ENCODE measurements around the gene NAB2.

The NAB2 gene

GRCh38 chr12:57127726-57128518 is 39.0 kb downstream of the NAB2 start, which contains the start of gene LRP1:
Gene LRP1, plus strand, starts transcription at chr12:57128483. Its CDS starts 482 bp downstream, at chr12:57128965.
- ATAC-seq = peak; percentile 70
- peak within 1 kb of the TSS; percentile 89 for H3K4me3 Mint-ChIP-seq
- H3K36me3 Mint-ChIP-seq = peaks cover 5% of the 10 kb centered on the region
- no peaks in the 10 kb centered on the region for H3K27me3 Mint-ChIP-seq
- H3K4me1 Mint-ChIP-seq = peaks cover 26% of the 10 kb centered on the region
- H3K27ac Mint-ChIP-seq = peak within 1 kb of the TSS; percentile 55
- peaks cover 6% of the 10 kb centered on the region for H3K9me3 Mint-ChIP-seq

DNA sequence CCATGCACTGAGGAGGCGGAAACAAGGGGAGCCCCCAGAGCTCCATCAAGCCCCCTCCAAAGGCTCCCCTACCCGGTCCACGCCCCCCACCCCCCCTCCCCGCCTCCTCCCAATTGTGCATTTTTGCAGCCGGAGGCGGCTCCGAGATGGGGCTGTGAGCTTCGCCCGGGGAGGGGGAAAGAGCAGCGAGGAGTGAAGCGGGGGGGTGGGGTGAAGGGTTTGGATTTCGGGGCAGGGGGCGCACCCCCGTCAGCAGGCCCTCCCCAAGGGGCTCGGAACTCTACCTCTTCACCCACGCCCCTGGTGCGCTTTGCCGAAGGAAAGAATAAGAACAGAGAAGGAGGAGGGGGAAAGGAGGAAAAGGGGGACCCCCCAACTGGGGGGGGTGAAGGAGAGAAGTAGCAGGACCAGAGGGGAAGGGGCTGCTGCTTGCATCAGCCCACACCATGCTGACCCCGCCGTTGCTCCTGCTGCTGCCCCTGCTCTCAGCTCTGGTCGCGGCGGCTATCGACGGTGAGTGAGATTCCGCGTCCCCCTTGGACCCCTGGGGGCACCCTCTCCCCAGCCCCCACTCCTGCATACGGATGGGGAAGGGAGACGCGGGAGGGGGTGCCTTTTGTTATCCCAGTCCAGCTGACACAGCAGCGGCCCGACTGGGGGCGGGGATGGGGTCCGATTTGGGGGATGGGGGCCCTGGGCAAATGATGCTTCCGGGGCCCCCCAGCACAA is 39.8 kb downstream of the NAB2 start:
- H3K27me3 Mint-ChIP-seq = no peaks in the 10 kb centered on the region
- peaks cover 26% of the 10 kb centered on the region for H3K4me1 Mint-ChIP-seq
- peak overlapping the region; percentile 55 for H3K27ac Mint-ChIP-seq
- H3K9me3 Mint-ChIP-seq = peaks cover 5% of the 10 kb centered on the region
- H3K36me3 Mint-ChIP-seq = peaks cover 3% of the 10 kb centered on the region
- no peak for ATAC-seq
- peak overlapping the region; percentile 89 for H3K4me3 Mint-ChIP-seq

DNA sequence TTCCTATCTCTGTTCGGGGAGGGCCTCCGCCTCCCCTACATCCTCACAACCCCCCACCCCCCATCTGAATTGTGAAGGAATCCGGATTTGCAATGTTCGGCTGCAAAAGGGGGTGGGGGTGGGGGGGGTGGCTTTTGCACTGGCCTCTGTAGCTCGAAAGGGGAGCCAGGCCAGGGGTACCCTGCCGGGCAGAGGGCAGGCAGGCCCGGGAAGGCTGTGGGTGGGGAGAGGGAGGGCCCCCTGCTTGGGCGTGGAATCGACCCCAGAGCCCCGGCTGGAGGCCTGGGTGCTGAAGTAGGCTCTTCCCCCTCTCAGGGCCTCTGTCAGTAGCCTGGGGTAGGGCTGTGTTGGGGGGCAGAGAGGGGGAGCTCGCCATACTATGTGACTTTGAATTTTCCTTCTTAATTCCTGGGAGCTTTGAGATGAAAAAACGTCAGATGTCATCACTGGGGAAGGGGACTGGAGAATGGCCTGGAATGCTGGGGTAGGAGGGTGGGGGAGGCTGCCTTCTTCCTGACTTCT is 40.5 kb downstream of the NAB2 start:
- Mint-ChIP-seq H3K36me3 (no peaks in the 10 kb centered on the region), H3K4me3 (no peak overlapping the region), H3K27ac (no peak overlapping the region), H3K27me3 (no peaks in the 10 kb centered on the region), H3K9me3 (no peaks in the 10 kb centered on the region), H3K4me1 (peaks cover 20% of the 10 kb centered on the region)
- ATAC-seq = no peak

DNA sequence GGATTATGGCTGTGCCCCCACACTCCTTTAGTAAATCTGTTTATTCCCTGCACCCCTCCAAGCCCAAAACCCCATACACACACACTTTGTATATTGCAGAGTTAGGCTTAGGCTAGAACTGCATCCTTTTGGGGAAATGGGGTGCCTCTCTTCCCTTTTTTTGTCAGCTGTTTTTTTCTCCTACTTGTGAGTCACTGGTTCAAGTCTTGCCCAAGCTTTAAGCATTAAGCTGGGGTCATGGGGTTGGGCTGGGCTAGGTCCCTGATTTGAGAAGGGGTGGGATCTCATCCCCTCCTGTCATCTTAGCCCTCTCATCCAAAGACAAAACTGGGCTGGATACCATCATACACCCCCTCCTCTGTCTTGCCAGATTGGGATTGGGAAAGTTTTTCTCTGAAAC is 41.0 kb downstream of the NAB2 start:
- Mint-ChIP-seq H3K27me3 (no peaks in the 10 kb centered on the region), H3K36me3 (no peaks in the 10 kb centered on the region), H3K27ac (no peak overlapping the region), H3K4me3 (no peak overlapping the region), H3K4me1 (peaks cover 18% of the 10 kb centered on the region), H3K9me3 (no peaks in the 10 kb centered on the region)
- no peak for ATAC-seq

GRCh38 chr12:57130941-57131340 is 42.0 kb downstream of the NAB2 start:
- no peaks in the 10 kb centered on the region for H3K27me3 Mint-ChIP-seq
- H3K27ac Mint-ChIP-seq = no peak overlapping the region
- no peaks in the 10 kb centered on the region for H3K36me3 Mint-ChIP-seq
- H3K9me3 Mint-ChIP-seq = no peaks in the 10 kb centered on the region
- ATAC-seq = peak; percentile 35
- peaks cover 18% of the 10 kb centered on the region for H3K4me1 Mint-ChIP-seq
- no peak overlapping the region for H3K4me3 Mint-ChIP-seq

DNA sequence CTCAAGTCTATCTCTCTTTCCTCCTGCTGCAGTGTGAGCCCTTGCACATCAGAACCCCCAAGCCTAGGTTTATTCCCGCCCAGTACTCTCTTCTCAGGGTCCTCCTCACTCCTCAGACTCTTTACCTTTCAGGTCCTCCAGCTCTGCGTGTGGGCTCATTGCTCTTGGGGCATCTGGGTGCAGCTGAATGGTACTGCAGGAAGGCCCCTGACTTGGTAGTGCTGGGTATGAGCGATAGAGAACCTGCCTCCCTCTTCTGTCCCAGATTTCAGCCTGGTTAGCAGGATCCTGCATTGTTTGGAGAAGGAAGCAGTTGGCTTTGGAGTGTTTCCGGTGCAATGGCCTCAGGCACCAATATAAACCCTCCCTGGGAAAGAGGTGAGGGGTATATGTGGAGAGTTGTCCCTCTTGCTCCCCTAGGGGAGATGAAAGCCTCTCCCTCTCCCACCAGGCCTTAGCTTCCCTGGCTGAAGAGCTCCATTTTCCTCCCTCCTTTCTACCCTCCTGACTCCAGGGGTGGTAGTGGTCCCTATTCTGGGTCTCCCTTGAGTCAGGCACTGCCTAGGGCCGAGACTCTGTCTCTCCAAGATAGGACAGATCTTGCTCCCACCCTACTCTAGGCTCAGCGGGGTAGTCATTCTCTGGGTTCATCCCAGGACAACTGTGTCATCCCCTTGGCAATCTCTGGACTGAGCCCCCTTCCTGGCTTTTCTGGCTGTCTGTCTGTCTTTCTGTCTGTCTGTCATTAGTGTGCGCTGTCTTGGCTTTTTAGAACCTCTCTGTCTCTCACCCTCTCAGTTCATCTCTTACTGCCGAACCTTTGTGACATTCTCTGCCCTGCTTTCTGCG is 43.2 kb downstream of the NAB2 start:
- Mint-ChIP-seq H3K4me1 (peaks cover 18% of the 10 kb centered on the region), H3K4me3 (no peak overlapping the region), H3K9me3 (no peaks in the 10 kb centered on the region), H3K27me3 (no peaks in the 10 kb centered on the region), H3K27ac (no peak overlapping the region), H3K36me3 (no peaks in the 10 kb centered on the region)
- ATAC-seq = no peak

GRCh38 chr12:57133013-57133569 is 44.2 kb downstream of the NAB2 start:
- no peaks in the 10 kb centered on the region for H3K9me3 Mint-ChIP-seq
- no peak for ATAC-seq
- no peaks in the 10 kb centered on the region for H3K36me3 Mint-ChIP-seq
- H3K4me3 Mint-ChIP-seq = no peak overlapping the region
- no peak overlapping the region for H3K27ac Mint-ChIP-seq
- no peaks in the 10 kb centered on the region for H3K27me3 Mint-ChIP-seq
- peaks cover 18% of the 10 kb centered on the region for H3K4me1 Mint-ChIP-seq

DNA sequence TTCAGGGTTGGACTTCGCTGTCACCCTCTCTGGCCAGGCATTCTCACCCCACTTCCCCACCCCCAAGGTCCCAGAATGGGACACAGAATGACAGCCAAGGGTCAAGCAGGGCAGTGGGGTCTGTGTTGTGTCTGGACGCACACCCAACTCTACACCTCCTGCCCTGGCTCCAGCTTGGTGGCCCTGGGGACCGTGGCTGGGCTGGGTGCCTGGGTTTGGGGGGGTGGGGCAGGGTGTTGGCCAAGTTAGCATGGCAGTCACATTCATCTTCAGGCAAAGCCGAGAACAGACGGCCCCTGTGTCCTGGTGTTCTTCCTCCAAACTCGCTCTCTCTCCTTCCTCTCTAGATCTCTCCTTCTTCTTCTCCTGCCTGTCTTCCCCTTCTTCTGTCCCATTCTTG is 45.0 kb downstream of the NAB2 start:
- H3K27ac Mint-ChIP-seq = no peak overlapping the region
- peaks cover 18% of the 10 kb centered on the region for H3K4me1 Mint-ChIP-seq
- H3K4me3 Mint-ChIP-seq = no peak overlapping the region
- H3K36me3 Mint-ChIP-seq = no peaks in the 10 kb centered on the region
- no peak for ATAC-seq
- no peaks in the 10 kb centered on the region for H3K9me3 Mint-ChIP-seq
- H3K27me3 Mint-ChIP-seq = no peaks in the 10 kb centered on the region

DNA sequence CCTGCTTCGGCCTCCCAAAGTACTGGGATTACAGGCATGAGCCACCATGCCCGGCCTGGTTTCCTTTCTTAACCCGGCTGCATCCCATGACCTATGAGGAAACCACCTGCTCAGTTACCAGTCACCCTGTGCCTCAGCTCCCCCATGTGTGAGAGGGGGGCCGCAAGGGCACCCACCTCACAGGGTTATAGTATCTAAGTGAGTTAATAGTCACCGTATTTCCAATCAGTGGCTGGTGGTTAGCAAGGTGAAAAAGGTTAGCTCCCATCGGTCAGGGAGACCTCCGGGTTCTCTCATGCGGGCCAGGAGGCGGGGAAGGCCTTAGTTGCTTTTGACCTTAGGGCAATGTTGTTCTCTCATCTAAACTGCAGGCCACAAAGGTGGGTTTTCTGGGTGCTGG is 46.0 kb downstream of the NAB2 start:
- Mint-ChIP-seq H3K36me3 (no peaks in the 10 kb centered on the region), H3K4me1 (peaks cover 18% of the 10 kb centered on the region), H3K9me3 (no peaks in the 10 kb centered on the region), H3K27ac (no peak overlapping the region), H3K4me3 (no peak overlapping the region), H3K27me3 (no peaks in the 10 kb centered on the region)
- no peak for ATAC-seq

GRCh38 chr12:57135527-57136326 is 46.8 kb downstream of the NAB2 start:
- Mint-ChIP-seq H3K27ac (no peak overlapping the region), H3K4me3 (no peak overlapping the region), H3K36me3 (no peaks in the 10 kb centered on the region), H3K27me3 (no peaks in the 10 kb centered on the region), H3K4me1 (peaks cover 12% of the 10 kb centered on the region), H3K9me3 (no peaks in the 10 kb centered on the region)
- ATAC-seq = no peak

DNA sequence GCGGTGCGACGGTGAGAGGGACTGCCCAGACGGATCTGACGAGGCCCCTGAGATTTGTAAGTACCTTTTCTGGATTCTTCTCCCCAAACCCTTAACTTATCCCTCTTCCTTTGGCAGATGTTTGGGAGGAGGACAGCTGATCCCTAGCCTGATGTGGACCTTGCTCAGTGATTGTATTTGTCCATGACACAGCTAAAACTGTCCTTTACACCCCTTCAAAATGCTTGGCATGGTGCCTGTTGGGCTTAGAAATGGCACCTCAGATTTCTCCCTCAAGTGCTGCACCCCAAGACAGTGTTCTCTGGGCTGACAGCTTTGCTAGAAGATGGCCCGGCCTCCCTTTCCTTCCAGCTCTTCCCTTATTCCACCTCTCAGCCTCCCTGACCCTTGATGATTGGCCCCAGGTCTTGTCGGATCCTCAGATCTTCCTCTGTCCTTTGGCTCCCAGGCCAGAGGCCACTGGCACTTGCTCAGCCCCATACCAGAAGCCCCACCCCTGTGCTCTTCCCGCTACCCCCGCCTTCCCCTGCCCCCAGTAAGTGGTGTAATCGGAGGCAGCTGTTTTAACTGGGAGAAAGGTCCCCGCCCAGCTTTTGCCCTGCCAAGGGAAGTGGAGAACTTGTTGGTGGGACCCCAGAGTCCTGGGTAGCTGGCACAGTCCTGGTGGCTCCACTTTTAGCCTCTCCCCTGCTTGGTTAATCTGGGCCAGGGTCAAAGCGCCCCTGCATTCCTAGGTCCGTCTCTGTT is 49.8 kb downstream of the NAB2 start:
- ATAC-seq = no peak
- H3K9me3 Mint-ChIP-seq = no peaks in the 10 kb centered on the region
- H3K4me3 Mint-ChIP-seq = no peak overlapping the region
- no peaks in the 10 kb centered on the region for H3K27me3 Mint-ChIP-seq
- no peaks in the 10 kb centered on the region for H3K4me1 Mint-ChIP-seq
- no peaks in the 10 kb centered on the region for H3K36me3 Mint-ChIP-seq
- no peak overlapping the region for H3K27ac Mint-ChIP-seq

GRCh38 chr12:57139796-57140649 is 51.1 kb downstream of the NAB2 start:
- Mint-ChIP-seq H3K27ac (no peak overlapping the region), H3K4me3 (no peak overlapping the region), H3K36me3 (no peaks in the 10 kb centered on the region), H3K27me3 (no peaks in the 10 kb centered on the region), H3K4me1 (no peaks in the 10 kb centered on the region), H3K9me3 (no peaks in the 10 kb centered on the region)
- no peak for ATAC-seq

DNA sequence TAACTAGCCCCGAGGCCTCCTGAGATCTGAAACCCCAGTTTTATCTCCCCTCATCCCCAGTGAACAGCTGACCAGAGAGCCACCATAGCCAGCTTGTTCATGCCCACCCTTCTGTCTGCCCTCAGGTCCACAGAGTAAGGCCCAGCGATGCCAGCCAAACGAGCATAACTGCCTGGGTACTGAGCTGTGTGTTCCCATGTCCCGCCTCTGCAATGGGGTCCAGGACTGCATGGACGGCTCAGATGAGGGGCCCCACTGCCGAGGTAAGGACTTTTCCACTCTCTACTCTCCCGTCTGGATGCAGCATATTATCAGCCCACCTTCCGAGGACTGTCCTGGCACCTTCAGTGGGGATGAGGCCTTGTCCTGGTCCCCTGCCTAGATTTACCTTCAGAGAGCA is 52.3 kb downstream of the NAB2 start:
- H3K27me3 Mint-ChIP-seq = no peaks in the 10 kb centered on the region
- H3K27ac Mint-ChIP-seq = no peak overlapping the region
- H3K36me3 Mint-ChIP-seq = no peaks in the 10 kb centered on the region
- H3K4me3 Mint-ChIP-seq = no peak overlapping the region
- H3K4me1 Mint-ChIP-seq = peaks cover 6% of the 10 kb centered on the region
- no peaks in the 10 kb centered on the region for H3K9me3 Mint-ChIP-seq
- ATAC-seq = no peak
